CD4-positive, alpha-beta T cell treated with Interleukin-4 for 4 hours (primary cell): ENCODE data around the gene GXYLT2.
A peak's percentile ranks its signal among the peaks of the same experiment; 100 is the strongest.

Experiments
- DNase-seq: peaks from one replicate; pipeline ENCODE4 v3.0.0-alpha.2; 2020

The GXYLT2 gene

DNA sequence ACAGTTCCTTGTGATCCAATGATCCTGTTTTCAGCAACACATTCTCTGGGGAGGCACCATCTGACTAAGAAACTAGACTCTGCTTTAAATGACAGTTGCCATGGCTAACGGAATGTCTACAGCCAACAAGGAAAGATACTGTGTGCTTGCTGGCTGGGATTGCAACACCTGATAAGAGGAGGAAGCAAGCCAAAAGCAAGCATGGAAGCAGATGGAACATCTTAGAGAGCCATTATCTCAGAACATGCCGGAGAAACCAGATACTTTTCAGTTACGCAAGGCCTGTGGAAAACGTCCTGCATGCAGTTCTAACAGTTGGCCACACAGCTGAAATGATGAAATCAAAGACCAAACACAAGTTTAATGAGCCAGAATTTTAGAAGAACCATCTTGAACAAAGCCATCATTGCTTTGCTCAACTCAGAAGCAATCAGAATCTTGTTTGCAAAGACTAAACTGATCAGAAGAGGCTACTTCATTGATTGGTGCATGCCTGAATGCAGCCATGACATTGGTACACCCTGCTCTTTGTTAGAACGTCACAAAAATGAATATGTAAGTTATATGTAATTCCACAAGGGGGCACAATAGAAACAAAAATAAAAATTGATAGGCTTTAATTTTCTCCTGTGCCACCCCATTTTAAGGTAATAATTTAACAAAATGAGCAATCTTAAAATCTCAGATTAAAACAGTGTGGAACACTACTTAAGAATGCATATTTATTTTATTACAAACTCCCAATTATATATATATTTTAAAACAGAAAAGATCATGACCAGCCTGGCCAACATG lies 50.8 kb downstream of the GXYLT2 start:
- DNase-seq = peak; percentile 62

DNA sequence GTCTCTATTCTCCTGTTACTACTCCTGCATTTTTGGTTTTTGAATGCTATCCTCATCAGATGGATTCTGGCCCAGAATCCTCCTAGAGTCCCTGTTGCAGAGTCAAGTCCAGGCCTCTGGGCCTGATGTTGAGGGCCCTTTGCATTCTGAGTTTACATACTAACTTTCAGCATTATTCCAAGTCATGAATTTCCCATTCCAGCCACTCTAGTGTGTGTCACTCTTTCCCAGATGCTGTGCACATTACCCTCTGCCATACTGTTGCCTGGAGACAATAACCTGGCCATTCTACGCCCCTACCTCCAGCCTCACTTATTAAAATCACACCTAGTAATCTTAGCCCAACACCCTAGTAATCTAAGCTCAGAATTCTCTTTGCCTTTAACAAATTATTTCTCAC lies 53.4 kb downstream of the GXYLT2 start:
- no peak for DNase-seq

DNA sequence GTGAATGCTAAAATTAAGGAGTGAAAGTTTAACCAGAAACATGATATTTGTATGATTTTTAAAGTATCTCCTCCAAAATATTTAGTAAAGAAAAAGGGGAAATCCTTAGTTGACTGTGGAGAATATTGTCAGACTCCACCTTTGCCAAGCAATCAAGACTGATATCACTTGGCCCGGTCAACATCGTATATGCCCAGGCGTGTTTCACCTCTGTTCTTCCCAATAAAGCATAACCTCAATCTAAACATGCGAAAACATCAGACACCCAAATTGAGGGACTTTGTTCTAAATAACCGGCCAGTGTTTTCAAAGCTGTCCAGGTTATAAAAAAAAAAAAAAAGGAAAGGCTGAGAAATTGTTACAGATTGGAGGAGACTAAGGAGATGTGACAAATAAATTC lies 54.6 kb downstream of the GXYLT2 start:
- no peak for DNase-seq

DNA sequence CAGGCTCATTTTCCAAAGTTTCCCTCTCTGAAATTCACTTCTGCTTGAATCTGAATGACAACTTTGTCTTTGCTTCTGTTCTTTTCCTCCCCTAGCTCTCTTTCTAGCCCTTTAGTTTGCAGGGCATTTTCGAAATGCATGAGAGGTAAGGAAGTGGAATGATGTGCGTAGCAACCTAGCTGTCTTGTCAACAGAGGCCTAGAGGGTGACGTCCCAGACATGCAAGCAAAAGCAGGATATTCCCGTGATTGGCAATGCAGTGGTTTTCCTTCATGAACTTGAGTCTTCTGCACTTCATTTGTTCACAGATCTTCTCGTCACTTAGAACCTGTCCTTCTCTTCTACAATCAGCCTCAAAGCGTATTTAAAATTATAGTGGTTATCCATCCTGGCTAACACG lies 56.9 kb downstream of the GXYLT2 start:
- DNase-seq = no peak

DNA sequence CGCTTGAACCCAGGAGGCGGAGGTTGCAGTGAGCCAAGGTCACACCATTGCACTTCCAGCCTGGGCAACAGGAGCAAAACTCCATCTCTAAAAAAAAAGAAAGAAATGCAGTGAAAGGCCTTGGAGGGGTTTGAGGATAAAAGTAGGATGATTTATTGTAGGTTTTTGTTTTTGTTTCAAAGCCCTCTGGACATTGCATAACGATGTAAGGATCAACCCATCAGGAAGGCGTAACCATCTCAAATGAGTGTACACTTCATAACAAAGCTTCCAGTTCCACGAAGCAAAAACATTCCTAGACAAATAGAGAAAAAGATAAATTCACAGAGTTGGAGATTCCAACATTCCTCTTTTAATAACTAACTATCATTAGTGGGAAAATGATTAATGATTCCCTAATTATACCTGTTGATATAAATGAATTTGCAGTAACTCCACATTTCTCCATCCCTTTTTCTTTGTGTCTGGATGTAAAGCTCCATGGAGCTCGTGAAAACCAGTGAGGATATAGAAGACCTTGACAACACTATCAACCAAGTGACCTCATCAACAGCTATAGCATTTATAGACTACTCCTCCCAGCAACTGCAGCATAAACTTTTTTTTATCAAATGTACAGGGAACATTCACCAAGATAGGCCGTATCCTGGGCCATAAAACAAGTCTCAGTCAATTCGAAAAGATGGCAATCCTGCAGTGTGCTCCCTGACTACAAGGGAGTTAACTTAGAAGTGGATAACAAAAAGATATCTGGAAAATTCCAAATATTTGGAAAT lies 60.1 kb downstream of the GXYLT2 start:
- DNase-seq = no peak

DNA sequence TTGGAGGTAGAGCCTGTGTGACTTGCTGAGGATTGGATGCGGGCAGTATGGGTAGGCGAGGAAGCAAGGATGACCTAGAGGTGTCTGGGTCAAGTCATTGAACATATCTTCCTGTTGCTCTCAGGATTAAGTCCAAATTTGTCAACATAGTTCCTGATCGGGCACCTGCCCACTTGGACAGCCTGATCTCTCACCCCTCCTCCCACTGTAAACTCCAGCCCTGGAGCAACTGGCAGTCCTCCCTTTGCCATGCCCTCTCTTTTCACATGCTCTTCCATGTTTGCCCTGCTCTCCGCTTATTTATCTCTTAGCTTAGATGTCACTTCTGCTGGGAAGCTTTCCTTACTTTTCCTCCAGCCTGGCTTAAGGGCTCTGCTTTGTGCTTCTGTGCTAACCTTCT lies 61.2 kb downstream of the GXYLT2 start:
- no peak for DNase-seq

DNA sequence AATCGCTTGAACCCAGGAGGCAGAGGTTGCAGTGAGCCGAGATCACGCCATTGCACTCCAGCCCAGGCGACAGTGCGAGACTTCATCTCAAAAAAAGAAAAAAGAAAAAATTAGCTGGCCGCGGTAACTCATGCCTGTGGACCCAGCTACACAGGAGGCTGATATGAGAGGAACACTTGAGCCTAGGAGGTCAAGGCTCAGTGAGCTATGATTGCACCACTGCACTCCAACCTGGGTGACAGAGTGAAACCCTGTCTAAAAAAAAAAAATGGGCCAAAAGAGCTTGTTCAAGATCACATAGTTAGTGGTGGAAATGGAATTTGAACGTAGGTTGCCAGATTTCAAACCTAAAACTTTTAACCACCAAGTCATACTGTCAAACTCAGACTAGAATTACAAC lies 62.5 kb downstream of the GXYLT2 start:
- DNase-seq = no peak

DNA sequence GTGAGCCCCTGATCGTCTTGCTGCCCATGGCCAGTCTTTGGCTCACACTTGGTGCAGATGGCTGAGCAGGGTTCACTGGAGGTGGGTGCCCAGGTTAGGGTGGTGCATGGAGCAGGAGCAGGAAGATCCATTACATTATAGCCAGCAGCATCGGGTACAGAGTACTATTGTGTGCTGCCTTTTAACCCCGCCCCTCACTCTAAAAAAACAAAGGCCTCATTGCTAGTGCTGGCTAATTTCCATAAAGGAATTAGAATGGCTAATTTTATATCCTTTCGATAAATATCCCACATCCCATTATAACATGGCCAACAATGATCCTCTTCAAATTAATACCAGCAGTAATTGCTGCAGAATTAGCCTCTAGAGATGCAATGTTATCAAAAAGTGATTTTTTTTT lies 63.0 kb downstream of the GXYLT2 start:
- no peak for DNase-seq

DNA sequence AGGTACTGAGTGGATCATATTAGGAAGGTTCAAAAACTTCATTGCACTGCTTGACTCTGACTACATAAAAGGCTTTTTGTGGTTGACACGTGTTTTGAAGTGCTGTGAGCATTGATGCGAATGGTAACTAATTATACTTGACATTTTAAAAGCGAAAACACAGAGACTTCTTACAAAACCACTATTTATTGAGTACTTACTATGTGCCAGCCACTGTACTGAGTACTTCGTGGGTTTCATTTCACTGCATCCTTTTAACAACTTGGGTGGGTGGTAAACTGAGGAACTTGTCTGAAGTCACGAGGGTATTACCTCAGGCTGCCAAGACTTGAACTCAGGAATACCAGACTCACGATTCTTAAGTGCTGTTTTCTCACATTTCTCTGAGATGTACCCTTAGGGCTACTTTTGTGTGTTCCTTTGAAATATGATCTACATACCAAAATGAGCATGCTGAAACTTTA lies 63.4 kb downstream of the GXYLT2 start:
- DNase-seq = peak; percentile 23

DNA sequence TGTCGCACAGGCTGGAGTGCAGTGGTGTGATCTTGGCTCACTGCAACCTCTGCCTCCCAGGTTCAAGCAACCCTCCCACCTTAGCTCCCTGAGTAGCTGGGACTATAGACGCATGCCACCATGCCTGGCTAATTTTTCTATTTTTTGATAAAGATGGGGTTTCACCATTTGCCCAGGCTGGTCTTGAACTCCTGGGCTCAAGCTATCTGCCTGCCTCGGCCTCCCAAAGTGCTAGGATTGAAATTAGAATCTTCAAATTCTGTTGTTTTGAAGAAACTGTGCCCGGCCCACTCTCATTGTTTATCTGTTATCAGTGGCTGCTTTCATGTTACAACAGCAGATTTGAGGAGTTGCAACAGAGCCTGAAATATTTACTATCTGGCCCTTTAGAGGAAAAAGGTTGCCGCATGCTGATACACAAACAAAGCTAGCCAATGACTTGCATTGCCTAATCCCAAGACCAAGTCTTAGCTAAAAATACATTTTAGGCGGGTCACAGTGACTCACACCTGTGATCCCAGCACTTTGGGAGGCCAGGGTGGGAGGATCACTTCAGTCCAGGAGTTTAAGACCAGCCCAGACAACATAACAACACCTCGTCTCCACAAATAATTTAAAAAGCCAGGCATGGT lies 65.6 kb downstream of the GXYLT2 start:
- no peak for DNase-seq

DNA sequence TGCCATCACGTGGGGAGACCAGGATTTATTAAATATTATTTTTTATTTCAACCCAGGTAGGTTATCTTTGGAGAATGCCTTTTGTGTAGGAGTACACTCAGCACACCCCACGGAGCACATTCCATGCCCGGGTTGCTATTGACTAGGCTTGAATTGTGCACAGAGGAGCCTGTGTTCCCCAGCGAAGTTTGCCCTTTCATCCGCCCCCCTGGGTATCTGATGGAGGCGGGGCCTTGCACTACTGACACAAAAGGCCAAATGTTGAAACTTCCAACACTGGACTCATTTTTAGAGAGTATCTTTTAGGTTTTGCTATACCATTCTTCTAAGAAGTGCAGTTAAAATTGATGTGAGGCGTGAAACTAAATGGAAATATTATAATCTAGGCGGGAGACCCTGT lies 69.5 kb downstream of the GXYLT2 start:
- DNase-seq = no peak

DNA sequence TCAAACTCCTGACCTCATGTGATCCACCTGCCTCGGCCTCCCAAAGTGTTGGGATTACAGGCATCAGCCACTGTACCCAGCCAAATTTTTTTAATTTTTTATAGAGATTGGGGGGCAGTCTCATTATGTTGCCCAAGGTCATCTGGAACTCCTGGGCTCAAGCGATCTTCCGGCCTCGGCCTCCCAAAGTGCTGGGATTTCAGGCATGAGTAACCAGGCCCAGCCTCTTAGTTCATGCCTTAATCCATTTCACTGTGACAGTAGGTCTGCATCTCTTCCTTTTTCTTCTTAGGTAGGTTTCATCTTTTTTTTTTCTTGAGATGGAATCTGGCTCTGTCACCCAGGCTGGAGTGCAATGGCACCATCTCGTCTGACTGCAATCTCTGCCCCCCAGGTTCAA lies 71.5 kb downstream of the GXYLT2 start:
- no peak for DNase-seq

DNA sequence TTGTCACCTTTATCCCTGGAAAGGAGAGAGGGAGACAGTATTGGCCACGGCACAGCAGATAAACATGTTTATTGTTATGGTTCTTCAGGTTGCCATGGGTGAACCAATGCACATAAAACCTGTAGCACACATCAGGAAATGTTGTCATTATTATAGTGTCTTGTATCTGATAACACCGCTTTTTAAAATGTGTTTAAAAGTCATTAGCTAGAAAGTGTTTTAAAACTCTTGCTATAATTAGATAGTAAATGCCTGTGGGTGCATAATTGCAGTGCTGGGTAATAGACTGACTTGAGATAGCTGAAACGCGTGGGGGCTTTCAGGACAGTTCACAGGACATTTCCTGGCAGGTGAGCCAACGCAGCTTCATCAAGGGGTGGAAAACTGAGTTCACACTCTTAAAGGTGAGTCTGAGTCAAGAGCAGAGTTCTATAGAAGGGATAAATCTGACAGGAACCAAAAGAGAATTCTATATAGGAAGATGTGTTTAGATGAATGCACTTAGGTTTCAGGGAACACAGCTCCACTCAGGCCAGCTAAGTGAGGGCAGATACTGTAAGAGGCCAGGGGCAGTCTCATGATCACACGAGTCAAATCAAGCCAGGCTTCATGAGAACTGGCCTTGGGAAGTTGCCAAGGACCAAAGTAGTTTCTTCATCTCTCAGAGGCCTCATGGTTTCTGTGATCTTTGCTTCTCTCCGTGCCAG lies 73.1 kb downstream of the GXYLT2 start:
- peak; percentile 37 for DNase-seq

DNA sequence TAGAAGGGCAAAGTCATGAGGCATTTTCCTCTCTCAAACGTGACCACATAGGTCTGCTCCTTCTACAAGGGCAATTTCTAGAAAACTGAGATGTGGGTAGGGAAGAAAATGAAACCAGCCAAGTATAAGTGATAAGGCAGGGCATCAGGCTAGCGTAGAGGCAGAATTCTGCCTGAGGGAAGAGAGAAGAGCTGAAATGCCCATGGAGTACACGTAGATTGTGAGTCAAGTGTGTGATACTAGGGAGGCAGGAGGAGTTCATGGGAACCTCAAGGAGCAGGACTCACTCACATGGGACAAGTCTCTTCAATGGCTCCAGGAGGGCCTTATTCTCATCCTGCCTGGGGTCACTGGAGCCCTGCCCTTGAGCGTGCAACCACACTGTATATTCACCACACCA lies 73.9 kb downstream of the GXYLT2 start:
- no peak for DNase-seq

DNA sequence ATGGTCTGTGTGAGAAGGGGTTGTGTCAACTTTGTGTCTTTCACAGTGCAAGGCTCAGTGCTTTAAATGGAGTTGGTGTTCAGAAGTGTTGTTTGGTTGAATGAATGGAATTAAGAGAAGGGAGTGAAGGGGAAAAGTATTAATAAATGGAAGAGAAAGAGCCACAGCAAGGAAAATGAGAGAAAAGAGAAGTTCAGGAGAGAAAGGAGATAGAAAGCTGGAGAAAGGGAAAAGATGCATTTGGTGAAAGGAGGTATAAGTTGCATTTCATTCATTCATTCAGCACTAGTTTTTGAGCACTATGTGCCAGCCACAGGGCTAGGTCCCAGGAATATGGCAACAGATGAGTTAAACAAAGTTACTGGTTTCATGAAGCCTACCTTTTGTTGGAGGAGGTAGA lies 74.5 kb downstream of the GXYLT2 start:
- DNase-seq = no peak

DNA sequence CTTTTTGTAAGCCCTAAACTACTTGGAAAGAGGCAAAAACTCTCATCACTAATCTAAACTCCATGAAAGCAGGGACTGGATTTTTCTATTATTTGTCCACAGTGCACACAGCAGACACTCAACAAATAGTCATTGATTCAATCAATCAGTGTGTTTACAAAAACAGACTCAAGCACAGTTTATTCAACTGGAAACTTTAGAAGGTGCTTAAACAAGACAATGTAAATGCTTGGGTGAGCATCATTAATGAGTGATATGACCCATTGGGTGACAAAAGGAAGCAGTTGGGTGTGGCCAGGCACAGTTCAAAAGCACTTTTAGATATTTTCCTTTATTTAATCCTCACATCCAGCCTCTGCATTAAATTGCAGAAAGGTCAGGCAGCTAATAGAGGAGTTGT lies 76.8 kb downstream of the GXYLT2 start:
- no peak for DNase-seq

DNA sequence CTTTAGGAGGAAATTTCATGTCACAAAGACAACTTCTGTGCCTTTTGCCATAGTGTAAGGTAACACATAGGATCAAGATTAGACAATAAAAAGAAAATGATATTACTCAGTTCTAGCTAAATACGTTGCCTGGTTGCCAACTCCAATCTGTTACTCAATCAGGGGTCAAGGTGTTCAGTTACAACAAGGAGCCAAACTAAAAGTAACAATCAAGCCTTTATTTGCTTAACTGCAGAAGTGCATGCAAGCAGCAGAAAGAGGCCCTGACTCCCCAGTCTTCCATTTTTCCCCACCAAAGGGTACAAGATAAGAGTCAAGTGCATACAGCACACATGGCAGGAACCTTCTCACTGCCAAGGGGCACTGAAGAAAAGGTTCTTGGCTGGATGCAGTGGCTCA lies 80.4 kb downstream of the GXYLT2 start:
- no peak for DNase-seq

DNA sequence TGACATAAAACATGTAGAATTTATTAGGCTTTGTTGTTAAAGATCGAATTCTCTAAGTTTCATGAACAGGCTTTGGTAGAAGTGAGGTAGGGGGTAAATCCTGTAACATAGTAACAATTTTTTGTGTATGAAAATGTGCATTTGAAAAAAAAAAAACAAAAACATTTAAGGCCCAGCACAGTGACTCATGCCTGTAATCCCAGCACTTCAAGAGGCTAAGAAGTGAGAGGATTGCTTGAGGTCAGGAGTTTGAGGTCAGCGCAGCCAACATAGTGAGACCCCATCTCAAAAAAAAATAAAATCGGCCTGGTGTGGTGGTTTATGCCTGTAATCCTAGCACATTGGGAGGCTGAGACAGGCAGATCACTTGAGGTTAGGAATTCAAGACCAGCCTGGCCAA lies 81.9 kb downstream of the GXYLT2 start:
- DNase-seq = no peak

DNA sequence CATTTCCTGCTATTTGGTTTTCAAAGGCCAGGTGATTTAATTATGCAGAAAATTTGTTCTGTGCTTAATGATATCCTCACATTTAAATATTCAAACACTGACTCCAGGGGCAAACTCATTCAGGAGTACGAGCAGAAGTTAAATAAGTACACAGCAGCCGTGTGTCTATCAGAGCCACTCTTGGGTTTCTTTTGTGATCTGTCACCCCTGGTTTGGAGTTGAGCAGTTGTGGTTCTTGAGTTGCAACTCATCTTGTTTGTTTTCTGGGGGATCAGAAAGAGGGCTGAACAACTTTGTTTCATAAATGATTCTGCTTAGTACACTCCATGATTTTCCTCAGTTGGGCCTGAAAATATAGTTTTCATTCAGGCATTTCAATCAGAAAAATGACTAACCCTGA lies 83.1 kb downstream of the GXYLT2 start:
- no peak for DNase-seq

DNA sequence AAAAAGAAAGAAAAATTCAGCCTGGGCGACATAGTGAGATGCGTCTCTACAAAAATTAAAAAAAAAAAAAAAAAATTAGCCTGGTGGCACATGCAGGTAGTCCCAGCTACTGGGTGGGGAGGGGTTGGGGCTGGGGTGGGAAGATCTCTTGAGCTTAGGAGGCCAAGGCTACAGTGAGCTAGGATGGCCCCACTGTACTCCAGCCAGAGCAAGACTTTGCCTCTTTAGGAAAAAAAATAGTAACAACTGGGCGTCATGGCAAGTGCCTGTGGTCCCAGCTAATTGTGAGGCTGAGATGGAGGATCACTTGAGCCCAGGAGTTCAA lies 84.8 kb downstream of the GXYLT2 start:
- DNase-seq = no peak

DNA sequence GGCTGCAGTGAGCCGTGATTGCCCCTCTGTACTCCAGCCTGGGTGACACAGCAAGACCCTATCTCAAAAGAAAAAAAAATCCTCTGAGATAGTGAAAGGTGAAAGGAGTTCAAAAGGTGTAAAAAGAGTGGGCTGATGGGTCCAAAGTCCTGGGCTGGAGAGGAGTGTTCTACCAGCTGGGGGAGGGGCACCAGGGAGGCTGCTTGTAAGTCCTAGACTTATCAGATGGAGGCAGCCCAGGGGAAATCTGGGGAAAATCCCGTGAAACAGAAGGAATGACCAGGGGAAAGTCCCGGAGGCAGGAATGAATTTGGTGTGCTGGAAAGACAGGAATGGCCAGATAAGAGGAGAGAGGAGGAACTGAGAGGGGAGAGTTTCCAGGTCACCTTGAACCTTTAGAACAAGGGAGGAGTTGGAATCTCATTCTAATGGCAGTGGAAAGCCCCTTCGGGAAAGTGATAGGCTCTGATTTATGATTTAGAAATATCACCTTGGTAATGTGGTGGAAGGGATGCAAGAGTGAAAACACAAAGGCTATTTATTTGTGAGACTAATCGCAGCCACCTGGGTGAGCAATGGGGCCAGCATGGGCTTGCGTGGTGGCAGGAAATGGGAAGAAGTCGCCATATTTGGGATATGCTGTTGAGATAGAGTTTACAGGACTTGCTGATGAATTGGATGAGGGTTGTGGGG lies 85.3 kb downstream of the GXYLT2 start:
- no peak for DNase-seq

DNA sequence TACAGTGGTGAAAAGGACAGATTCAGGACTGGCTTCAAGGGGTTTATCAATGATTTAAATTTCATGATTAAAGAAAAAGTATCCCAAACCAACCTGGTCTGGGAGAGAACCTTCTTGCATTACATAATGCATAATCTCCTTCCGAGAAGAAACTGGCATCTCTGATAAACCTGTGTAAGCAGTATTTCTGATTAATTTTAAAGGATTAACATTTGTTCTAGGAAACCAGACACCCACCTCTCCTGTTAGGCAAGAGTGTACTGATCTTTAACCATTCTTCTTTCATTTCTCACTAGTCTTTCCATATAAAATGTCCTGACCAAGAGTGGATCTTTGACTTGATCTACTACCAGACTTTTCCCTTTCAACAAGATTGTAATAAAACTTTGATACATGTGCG lies 85.9 kb downstream of the GXYLT2 start:
- DNase-seq = no peak

DNA sequence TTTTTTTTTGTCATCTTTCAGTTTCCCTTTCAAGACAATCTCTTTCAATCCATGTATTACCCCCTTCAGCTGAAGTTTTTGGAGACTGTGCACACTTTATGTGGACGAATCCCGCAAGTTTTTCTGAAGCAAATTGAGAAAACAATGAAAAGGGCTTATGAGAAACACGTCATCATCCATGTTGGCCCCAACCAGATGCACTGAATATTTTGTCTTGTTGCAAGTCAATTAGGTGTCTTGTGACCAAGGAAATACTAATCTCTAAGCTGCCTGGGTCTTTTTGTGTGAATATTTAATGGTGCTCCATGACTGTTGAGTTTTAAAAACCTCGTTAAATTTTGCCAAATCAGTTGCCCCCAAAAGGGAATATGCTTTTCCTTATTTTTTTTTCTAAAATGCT lies 87.1 kb downstream of the GXYLT2 start:
- DNase-seq = no peak
